Fibroblast of lung (primary cell): ENCODE results near the gene VAMP2. TPM values are rescaled to one million over a fixed set of nuclear protein-coding genes. Genes with fewer than 3 reads are reported as not detected.

Experiments used
- DNase-seq, 2 donors: peaks; one replicate each; pipeline versions ENCODE4 v3.0.0 to v3.0.0-alpha.2; 2010; ENCODE audit warnings: low read depth in 2 of 2
- H2AFZ ChIP-seq: 2 replicates; pipeline ENCODE4 v1.5.1; 2012; ENCODE audit warnings: low read length, control low read depth, inconsistent platforms
- H3K27ac ChIP-seq: 2 replicates; pipeline ENCODE4 v1.5.1; 2011; ENCODE audit warnings: low read length, control low read depth; ENCODE audit not compliant: insufficient read depth
- H3K27me3 ChIP-seq: 2 replicates; pipeline ENCODE4 v1.5.1; 2011; ENCODE audit warnings: mild to moderate bottlenecking, low read length; ENCODE audit not compliant: control insufficient read depth, insufficient read depth
- H3K36me3 ChIP-seq: 2 replicates; pipeline ENCODE4 v1.5.1; 2011; ENCODE audit warnings: low read length; ENCODE audit not compliant: control insufficient read depth, insufficient read depth
- H3K4me1 ChIP-seq: 2 replicates; pipeline ENCODE4 v1.5.1; 2011; ENCODE audit warnings: low read length; ENCODE audit not compliant: control insufficient read depth, insufficient read depth; ENCODE audit errors: extremely low read depth
- H3K4me2 ChIP-seq: 2 replicates; pipeline ENCODE4 v1.5.1; 2011; ENCODE audit warnings: low read length, control low read depth; ENCODE audit not compliant: insufficient read depth; ENCODE audit errors: extremely low read depth
- H3K4me3 ChIP-seq, 4 experiments: fragments of 200-600 bp in 1 of 4; sonication (generic) in 1 of 4; replicated peaks in 1 of 4; 2 replicates each; pipeline ENCODE4 v1.5.1; 2011 to 2016; ENCODE audit warnings: low read length in 4 of 4, low read depth in 3 of 4, mild to moderate bottlenecking in 3 of 4, control low read depth in 2 of 4, inconsistent platforms in 1 of 4, mixed read lengths in 1 of 4; ENCODE audit not compliant: insufficient read depth in 1 of 4; ENCODE audit errors: control extremely low read depth in 1 of 4
- H3K79me2 ChIP-seq: 2 replicates; pipeline ENCODE4 v1.5.1; 2012; ENCODE audit warnings: mild to moderate bottlenecking, low read length, inconsistent platforms; ENCODE audit not compliant: control insufficient read depth, insufficient read depth
- H3K9ac ChIP-seq: 2 replicates; pipeline ENCODE4 v1.5.1; 2011; ENCODE audit warnings: mild to moderate bottlenecking, low read length, control low read depth; ENCODE audit not compliant: insufficient read depth
- H3K9me3 ChIP-seq: 2 replicates; pipeline ENCODE4 v1.5.1; 2012; ENCODE audit warnings: low read depth, low read length; ENCODE audit not compliant: control insufficient read depth, insufficient read depth
- H4K20me1 ChIP-seq: 2 replicates; pipeline ENCODE4 v1.5.1; 2011; ENCODE audit warnings: low read length; ENCODE audit not compliant: control insufficient read depth, insufficient read depth; ENCODE audit errors: extremely low read depth
- EZH2 ChIP-seq: IDR thresholded peaks from 2 replicates; pipeline ENCODE4 v1.5.1; 2012; ENCODE audit warnings: low read length, control low read depth, mild to moderate bottlenecking; ENCODE audit errors: missing control alignments
- polyA plus RNA-seq, 2 donors: library from polyadenylated mRNA; depleted of rRNA in 1 of 2; stranded (reverse) in 1 of 2; unstranded in 1 of 2; fragments of >200 nt; gene quantifications; 2 replicates each; pipeline ENCODE4 v1.2.1, GENCODE V29; 2011 to 2012; ENCODE audit warnings: missing spikeins in 1 of 2
- total RNA-seq: library from RNA; depleted of rRNA; stranded (reverse); fragments of >200 nt; gene quantifications from 2 replicates; pipeline ENCODE4 v1.2.1, GENCODE V29; 2014
- TF ChIP-seq, protein P1 (sequence below), 2 donors: IDR thresholded peaks in 1 of 2; conservative IDR thresholded peaks in 1 of 2; 1 replicate in 1 of 2; 2 replicates in 1 of 2; pipeline ENCODE4 v1.5.1; 2011 to 2012; ENCODE audit warnings: low read length in 2 of 2, control low read depth in 1 of 2, inconsistent platforms in 1 of 2, low read depth in 1 of 2, mild to moderate bottlenecking in 1 of 2

Gene VAMP2
- total and polyA plus RNA-seq, 2 donors (not counting 1 experiment from before 2014, with no cell fraction given): 8.1 to 12.2 TPM

DNA sequence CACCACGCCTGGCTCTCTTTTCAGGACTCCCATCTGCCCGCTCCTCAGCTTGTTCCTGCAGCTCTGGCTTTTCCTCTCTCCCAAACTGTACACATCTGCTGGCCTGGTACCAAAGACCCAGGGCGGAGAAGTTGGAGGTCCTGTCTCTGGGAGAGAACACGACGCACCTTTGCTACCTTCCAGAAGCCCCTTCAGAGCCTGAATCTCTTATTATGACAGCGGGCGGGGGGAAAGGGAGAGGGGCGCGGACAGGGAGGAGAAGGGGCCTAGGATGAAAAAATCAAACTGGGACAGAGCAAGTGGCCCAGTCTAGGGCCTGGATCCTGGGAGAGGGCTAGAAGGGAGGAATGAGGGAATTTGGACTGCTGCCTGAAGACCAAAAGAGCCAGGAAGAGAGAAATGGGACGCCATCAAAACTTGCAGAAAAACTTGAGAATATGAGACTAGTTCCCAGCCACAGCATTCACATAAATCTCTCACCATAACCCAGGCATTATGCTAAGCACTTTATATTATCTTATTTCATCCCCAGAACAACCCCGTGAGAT is 8.1 kb downstream of the VAMP2 start:
- Histone ChIP-seq H4K20me1 (no peaks in the 10 kb centered on the region), H2AFZ (no peak overlapping the region), H3K4me1 (peaks cover 29% of the 10 kb centered on the region), H3K27me3 (no peaks in the 10 kb centered on the region), H3K79me2 (peaks cover 2% of the 10 kb centered on the region), H3K9ac (peak overlapping the region; percentile 45), H3K9me3 (no peaks in the 10 kb centered on the region), H3K4me2 (peak overlapping the region; percentile 93), H3K4me3 (peak overlapping the region in 3 of 4 experiments; percentile 2 to 88 (median 77)), H3K36me3 (peaks cover 8% of the 10 kb centered on the region), H3K27ac (peak overlapping the region; percentile 88)
- TF ChIP-seq, protein P1, sequence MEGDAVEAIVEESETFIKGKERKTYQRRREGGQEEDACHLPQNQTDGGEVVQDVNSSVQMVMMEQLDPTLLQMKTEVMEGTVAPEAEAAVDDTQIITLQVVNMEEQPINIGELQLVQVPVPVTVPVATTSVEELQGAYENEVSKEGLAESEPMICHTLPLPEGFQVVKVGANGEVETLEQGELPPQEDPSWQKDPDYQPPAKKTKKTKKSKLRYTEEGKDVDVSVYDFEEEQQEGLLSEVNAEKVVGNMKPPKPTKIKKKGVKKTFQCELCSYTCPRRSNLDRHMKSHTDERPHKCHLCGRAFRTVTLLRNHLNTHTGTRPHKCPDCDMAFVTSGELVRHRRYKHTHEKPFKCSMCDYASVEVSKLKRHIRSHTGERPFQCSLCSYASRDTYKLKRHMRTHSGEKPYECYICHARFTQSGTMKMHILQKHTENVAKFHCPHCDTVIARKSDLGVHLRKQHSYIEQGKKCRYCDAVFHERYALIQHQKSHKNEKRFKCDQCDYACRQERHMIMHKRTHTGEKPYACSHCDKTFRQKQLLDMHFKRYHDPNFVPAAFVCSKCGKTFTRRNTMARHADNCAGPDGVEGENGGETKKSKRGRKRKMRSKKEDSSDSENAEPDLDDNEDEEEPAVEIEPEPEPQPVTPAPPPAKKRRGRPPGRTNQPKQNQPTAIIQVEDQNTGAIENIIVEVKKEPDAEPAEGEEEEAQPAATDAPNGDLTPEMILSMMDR (conservative IDR thresholded peaks at IDR 0.05 in 1 of 2, IDR thresholded peaks at IDR 0.05 in 1 of 2; ENCODE audit: low read depth in 1 of 2, low read length in 2 of 2): no peak
- TF ChIP-seq EZH2: no peak
- DNase-seq: peak in 1 of 2 donors; percentile 66

DNA sequence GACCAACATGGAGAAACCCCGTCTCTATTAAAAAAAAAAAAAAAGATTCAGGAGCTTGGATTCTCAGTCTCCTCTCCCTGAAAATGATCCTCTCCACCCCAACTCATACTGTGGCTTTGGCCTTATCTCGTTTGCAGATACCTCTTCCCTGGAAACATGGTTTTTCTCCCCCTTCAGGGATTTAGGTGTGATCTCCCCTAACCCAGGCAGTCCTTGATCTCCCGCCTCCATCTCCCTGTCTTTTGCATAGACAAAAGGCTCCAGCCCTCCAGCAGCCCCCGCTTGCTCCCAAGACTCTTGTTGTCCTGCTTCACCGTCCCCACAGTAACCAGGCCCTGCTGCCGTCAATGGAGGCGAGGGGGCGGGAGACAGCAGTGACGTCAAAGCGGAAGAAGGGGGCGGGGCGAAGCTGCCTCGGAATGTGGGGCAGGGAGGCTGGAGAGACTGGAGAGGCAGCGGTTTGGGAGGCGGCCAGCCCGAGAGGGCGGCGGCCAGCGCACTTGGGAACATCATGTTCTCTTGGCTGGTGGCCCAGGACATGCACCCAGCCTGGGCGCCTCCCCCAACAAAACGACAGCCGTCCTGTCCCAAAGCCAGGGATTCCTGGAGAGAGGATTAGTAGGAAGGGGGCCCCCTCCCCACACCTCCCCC is 8.7 kb downstream of the VAMP2 start:
- no peaks in the 10 kb centered on the region for H3K27me3 ChIP-seq
- no peak overlapping the region for H3K4me2 ChIP-seq
- no peaks in the 10 kb centered on the region for H3K9me3 ChIP-seq
- no peak for TF ChIP-seq EZH2
- TF ChIP-seq, protein P1 (conservative IDR thresholded peaks at IDR 0.05 in 1 of 2, IDR thresholded peaks at IDR 0.05 in 1 of 2; ENCODE audit: low read depth in 1 of 2, low read length in 2 of 2): no peak
- peaks cover 9% of the 10 kb centered on the region for H3K36me3 ChIP-seq
- peaks cover 2% of the 10 kb centered on the region for H3K79me2 ChIP-seq
- peak overlapping the region; percentile 39 for H3K9ac ChIP-seq
- peaks cover 29% of the 10 kb centered on the region for H3K4me1 ChIP-seq
- H4K20me1 ChIP-seq: no peaks in the 10 kb centered on the region
- H3K4me3 ChIP-seq: peak overlapping the region in 2 of 4 experiments; percentile 77 to 88
- peak; percentile 98 to 100 for DNase-seq
- peak overlapping the region; percentile 88 for H3K27ac ChIP-seq
- no peak overlapping the region for H2AFZ ChIP-seq

DNA sequence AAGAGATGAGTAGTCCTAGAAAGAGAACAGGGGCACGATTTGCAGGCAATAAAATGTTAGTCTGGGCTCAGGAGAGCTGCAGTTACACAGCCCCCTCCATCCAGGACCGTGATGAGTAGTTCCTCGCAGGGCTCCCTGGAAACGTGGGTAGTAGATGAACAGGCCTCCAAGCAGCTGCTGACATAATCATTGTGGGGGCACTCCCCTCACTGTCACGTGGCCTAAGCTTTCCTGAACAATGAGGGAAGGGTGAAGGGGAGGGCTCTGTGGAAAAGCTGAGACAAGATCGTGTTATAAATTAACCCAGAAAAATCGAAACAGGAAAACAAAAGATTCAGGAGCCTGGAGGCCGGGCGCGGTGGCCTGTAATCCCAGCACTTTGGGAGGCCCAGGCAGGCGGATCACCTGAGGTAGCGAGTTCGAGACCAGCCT is 9.2 kb downstream of the VAMP2 start:
- peaks cover 2% of the 10 kb centered on the region for H3K79me2 ChIP-seq
- peak overlapping the region; percentile 88 for H3K27ac ChIP-seq
- H3K4me3 ChIP-seq: peak overlapping the region in 2 of 4 experiments; percentile 42 to 47
- no peak for TF ChIP-seq EZH2
- TF ChIP-seq, protein P1 (conservative IDR thresholded peaks at IDR 0.05 in 1 of 2, IDR thresholded peaks at IDR 0.05 in 1 of 2; ENCODE audit: low read depth in 1 of 2, low read length in 2 of 2): no peak
- peak overlapping the region; percentile 39 for H3K9ac ChIP-seq
- no peaks in the 10 kb centered on the region for H3K9me3 ChIP-seq
- peaks cover 9% of the 10 kb centered on the region for H3K36me3 ChIP-seq
- no peak overlapping the region for H3K4me2 ChIP-seq
- peaks cover 29% of the 10 kb centered on the region for H3K4me1 ChIP-seq
- peak; percentile 98 for DNase-seq
- H2AFZ ChIP-seq: no peak overlapping the region
- no peaks in the 10 kb centered on the region for H4K20me1 ChIP-seq
- H3K27me3 ChIP-seq: no peaks in the 10 kb centered on the region
